Activated CD8-positive, alpha-beta memory T cell treated with anti-CD3 and anti-CD28 coated beads, Interleukin-2, amount 50 U/mL, for 4 hours (primary cell): Measurements from ENCODE around the gene ACTR3C.
A peak's percentile ranks its signal among the peaks of the same experiment; 100 is the strongest.
"Not testable (repeated sequence)": the region's sequence is repeated elsewhere in the genome, so short reads cannot be mapped to it uniquely, and the experiment has no call there.

Source experiments
- DNase-seq: peaks from one replicate; pipeline ENCODE4 v3.0.0-alpha.2; 2020

The ACTR3C gene

GRCh38 chr7:150278383-150278782 is 45.0 kb downstream of the ACTR3C start:
- DNase-seq, result not testable (repeated sequence)

GRCh38 chr7:150276132-150276695 is 47.1 kb downstream of the ACTR3C start:
- DNase-seq, result peak; percentile 21

GRCh38 chr7:150271898-150272297 is 51.4 kb downstream of the ACTR3C start:
- DNase-seq, result not testable (repeated sequence)

GRCh38 chr7:150270101-150270824 is 53.1 kb downstream of the ACTR3C start:
- DNase-seq, result not testable (repeated sequence)

- not testable (repeated sequence) for DNase-seq
Measured at GRCh38 chr7:150268798-150269197, 54.5 kb downstream of the ACTR3C start.

- not testable (repeated sequence) for DNase-seq
Measured at GRCh38 chr7:150268287-150268686, 55.1 kb downstream of the ACTR3C start.

GRCh38 chr7:150266953-150267665 is 56.2 kb downstream of the ACTR3C start:
- not testable (repeated sequence) for DNase-seq

GRCh38 chr7:150262656-150263055 is 60.7 kb downstream of the ACTR3C start:
- not testable (repeated sequence) for DNase-seq

- DNase-seq, result not testable (repeated sequence)
Measured at GRCh38 chr7:150247745-150248144, 75.6 kb downstream of the ACTR3C start.

- not testable (repeated sequence) for DNase-seq
Measured at GRCh38 chr7:150245208-150245607, 78.1 kb downstream of the ACTR3C start.

- not testable (repeated sequence) for DNase-seq
Measured at GRCh38 chr7:150242935-150243334, 80.4 kb downstream of the ACTR3C start.

- DNase-seq, result not testable (repeated sequence)
Measured at GRCh38 chr7:150225444-150225843, 97.9 kb downstream of the ACTR3C start.

- DNase-seq, result not testable (repeated sequence)
Measured at GRCh38 chr7:150222083-150222972, 101.0 kb downstream of the ACTR3C start.

GRCh38 chr7:150220673-150221181 is 102.6 kb downstream of the ACTR3C start:
- DNase-seq, result not testable (repeated sequence)

- DNase-seq, result not testable (repeated sequence)
Measured at GRCh38 chr7:150219941-150220658, 103.2 kb downstream of the ACTR3C start.

- not testable (repeated sequence) for DNase-seq
Measured at GRCh38 chr7:150206848-150207247, 116.5 kb downstream of the ACTR3C start.

GRCh38 chr7:150205866-150206265 is 117.5 kb downstream of the ACTR3C start:
- DNase-seq, result not testable (repeated sequence)

GRCh38 chr7:150204577-150204976 is 118.8 kb downstream of the ACTR3C start:
- DNase-seq, result not testable (repeated sequence)

GRCh38 chr7:150202894-150203293 is 120.5 kb downstream of the ACTR3C start:
- DNase-seq, result not testable (repeated sequence)
